HepG2 (cell line): ENCODE data around the gene TOX4. TPM values are rescaled to one million over a fixed set of nuclear protein-coding genes. Genes with fewer than 3 reads are reported as not detected.

Experiments
- FOXM1 ChIP-seq: sonication (generic); formaldehyde crosslinking; IDR thresholded peaks from 2 replicates; pipeline ENCODE4 v1.5.0; 2020; ENCODE audit warnings: missing genetic modification reagents
- KDM5A ChIP-seq: fragments of 200-600 bp; sonication (generic); IDR thresholded peaks from 2 replicates; pipeline ENCODE4 v1.7.0; 2018; ENCODE audit warnings: antibody characterized with exemption, mild to moderate bottlenecking, low read length, borderline replicate concordance
- MZF1 ChIP-seq: sonication (generic); formaldehyde crosslinking; IDR thresholded peaks from 2 replicates; pipeline ENCODE4 v1.8.1; 2023; ENCODE audit warnings: mild to moderate bottlenecking, missing genetic modification reagents, borderline replicate concordance
- NR0B2 ChIP-seq: sonication (generic); formaldehyde crosslinking; IDR thresholded peaks from 2 replicates; pipeline ENCODE4 v1.4.0; 2020; ENCODE audit warnings: mild to moderate bottlenecking, missing genetic modification reagents
- SATB2 ChIP-seq: sonication (generic); formaldehyde crosslinking; IDR thresholded peaks from 2 replicates; pipeline ENCODE4 v1.5.0; 2020; ENCODE audit warnings: missing genetic modification reagents
- STAT5B ChIP-seq: sonication (generic); formaldehyde crosslinking; IDR thresholded peaks from 2 replicates; pipeline ENCODE4 v1.4.0; 2020; ENCODE audit warnings: missing genetic modification reagents
- ZNF276 ChIP-seq: sonication (generic); formaldehyde crosslinking; IDR thresholded peaks from 2 replicates; pipeline ENCODE4 v1.4.0; 2020; ENCODE audit warnings: mild to moderate bottlenecking, low read depth, missing genetic modification reagents
- ZNF367 ChIP-seq: sonication (generic); formaldehyde crosslinking; IDR thresholded peaks from 2 replicates; pipeline ENCODE4 v1.4.0; 2020; ENCODE audit warnings: missing genetic modification reagents, borderline replicate concordance
- ZNF788 ChIP-seq: sonication (generic); formaldehyde crosslinking; IDR thresholded peaks from 2 replicates; pipeline ENCODE4 v1.5.0; 2020; ENCODE audit warnings: mild to moderate bottlenecking, missing genetic modification reagents, borderline replicate concordance
- ZNF891 ChIP-seq: sonication (generic); formaldehyde crosslinking; IDR thresholded peaks from 2 replicates; pipeline ENCODE4 v1.5.0; 2020; ENCODE audit warnings: mild to moderate bottlenecking, missing genetic modification reagents
- polyA plus RNA-seq, 8 experiments: library from polyadenylated mRNA; depleted of rRNA in 3 of 8; stranded (reverse) in 7 of 8; unstranded in 1 of 8; fragments of >200 nt; fragmentation: Illumina TruSeq in 4 of 8; extraction: Trizol in 4 of 8; gene quantifications; 2 replicates each; pipeline versions ENCODE4 v1.2.1 to v1.2.3, GENCODE V29; 2011 to 2016; ENCODE audit warnings: low read depth in 4 of 8, missing spikeins in 1 of 8, mixed read lengths in 1 of 8; ENCODE audit not compliant: insufficient read depth in 1 of 8
- total RNA-seq, 5 experiments: library from RNA; depleted of rRNA; stranded (reverse); fragments of >200 nt; fragmentation: Illumina TruSeq; extraction: Trizol; gene quantifications; 2 replicates each; pipeline ENCODE4 v1.2.3, GENCODE V29; 2016; ENCODE audit warnings: low read depth in 1 of 5
- TF ChIP-seq, protein P1 (sequence below): sonication (generic); formaldehyde crosslinking; IDR thresholded peaks from 2 replicates; pipeline ENCODE4 v1.4.0; 2020; ENCODE audit warnings: missing genetic modification reagents, borderline replicate concordance
- TF ChIP-seq, protein P2 (sequence below): sonication (generic); formaldehyde crosslinking; IDR thresholded peaks from 2 replicates; pipeline ENCODE4 v1.4.0; 2020; ENCODE audit warnings: mild to moderate bottlenecking, missing genetic modification reagents, borderline replicate concordance
- TF ChIP-seq, protein P3 (sequence below): sonication (generic); formaldehyde crosslinking; IDR thresholded peaks from 2 replicates; pipeline ENCODE4 v1.5.1; 2020; ENCODE audit warnings: mild to moderate bottlenecking, missing genetic modification reagents
- TF ChIP-seq, protein P4 (sequence below): sonication (generic); formaldehyde crosslinking; IDR thresholded peaks from 2 replicates; pipeline ENCODE4 v1.4.0; 2020; ENCODE audit warnings: missing genetic modification reagents

Gene TOX4
- total and polyA plus RNA-seq, 2 of the 13 experiments (the other 11 are each of a cell fraction or from before 2014, with no cell fraction given) = 71.8 to 163 TPM

DNA sequence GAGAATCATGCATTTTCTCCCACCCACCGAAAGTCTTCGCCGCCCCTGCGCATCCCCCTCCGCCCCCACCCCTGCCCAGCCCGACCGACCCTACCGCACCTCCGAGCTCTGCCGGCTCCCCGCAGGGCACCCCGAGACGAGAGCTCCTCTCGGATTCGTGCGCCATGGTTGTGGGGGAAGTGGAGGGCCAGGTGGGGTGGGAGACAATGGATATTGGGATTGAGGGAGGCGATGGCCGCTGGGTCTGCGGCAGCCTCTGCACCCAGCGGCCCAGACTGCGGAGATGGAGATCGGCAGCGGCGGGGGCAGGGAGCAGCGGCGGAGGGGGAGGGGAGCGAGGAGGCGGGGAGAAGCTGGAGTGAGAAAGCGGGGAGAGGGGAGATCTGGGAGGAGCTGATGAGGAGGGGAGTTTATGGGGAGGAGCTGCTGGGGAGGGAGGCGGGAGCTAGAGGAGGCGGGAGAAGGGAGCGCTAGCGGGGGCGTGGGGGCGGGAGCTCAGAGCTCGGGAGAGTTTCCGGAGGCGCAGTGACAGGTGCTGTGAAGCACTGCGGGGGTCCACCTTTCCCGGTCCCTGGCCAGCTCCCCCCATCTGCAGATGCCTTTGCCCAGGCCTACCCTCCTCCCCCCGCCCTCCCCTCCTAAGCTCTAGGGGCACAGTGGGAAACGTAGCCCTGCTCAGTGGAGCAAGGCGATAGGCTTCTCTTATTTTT is 49.1 kb downstream of the TOX4 start, which contains the start of gene SALL2 (continued):
- TF ChIP-seq ZNF891 (CRISPR knock-in tag) = no peak
- TF ChIP-seq FOXM1 (CRISPR knock-in tag) = no peak
- TF ChIP-seq, protein P1, sequence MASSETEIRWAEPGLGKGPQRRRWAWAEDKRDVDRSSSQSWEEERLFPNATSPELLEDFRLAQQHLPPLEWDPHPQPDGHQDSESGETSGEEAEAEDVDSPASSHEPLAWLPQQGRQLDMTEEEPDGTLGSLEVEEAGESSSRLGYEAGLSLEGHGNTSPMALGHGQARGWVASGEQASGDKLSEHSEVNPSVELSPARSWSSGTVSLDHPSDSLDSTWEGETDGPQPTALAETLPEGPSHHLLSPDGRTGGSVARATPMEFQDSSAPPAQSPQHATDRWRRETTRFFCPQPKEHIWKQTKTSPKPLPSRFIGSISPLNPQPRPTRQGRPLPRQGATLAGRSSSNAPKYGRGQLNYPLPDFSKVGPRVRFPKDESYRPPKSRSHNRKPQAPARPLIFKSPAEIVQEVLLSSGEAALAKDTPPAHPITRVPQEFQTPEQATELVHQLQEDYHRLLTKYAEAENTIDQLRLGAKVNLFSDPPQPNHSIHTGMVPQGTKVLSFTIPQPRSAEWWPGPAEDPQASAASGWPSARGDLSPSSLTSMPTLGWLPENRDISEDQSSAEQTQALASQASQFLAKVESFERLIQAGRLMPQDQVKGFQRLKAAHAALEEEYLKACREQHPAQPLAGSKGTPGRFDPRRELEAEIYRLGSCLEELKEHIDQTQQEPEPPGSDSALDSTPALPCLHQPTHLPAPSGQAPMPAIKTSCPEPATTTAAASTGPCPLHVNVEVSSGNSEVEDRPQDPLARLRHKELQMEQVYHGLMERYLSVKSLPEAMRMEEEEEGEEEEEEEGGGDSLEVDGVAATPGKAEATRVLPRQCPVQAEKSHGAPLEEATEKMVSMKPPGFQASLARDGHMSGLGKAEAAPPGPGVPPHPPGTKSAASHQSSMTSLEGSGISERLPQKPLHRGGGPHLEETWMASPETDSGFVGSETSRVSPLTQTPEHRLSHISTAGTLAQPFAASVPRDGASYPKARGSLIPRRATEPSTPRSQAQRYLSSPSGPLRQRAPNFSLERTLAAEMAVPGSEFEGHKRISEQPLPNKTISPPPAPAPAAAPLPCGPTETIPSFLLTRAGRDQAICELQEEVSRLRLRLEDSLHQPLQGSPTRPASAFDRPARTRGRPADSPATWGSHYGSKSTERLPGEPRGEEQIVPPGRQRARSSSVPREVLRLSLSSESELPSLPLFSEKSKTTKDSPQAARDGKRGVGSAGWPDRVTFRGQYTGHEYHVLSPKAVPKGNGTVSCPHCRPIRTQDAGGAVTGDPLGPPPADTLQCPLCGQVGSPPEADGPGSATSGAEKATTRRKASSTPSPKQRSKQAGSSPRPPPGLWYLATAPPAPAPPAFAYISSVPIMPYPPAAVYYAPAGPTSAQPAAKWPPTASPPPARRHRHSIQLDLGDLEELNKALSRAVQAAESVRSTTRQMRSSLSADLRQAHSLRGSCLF (CRISPR knock-in tag) = no peak
- TF ChIP-seq KDM5A = no peak
- TF ChIP-seq, protein P2, sequence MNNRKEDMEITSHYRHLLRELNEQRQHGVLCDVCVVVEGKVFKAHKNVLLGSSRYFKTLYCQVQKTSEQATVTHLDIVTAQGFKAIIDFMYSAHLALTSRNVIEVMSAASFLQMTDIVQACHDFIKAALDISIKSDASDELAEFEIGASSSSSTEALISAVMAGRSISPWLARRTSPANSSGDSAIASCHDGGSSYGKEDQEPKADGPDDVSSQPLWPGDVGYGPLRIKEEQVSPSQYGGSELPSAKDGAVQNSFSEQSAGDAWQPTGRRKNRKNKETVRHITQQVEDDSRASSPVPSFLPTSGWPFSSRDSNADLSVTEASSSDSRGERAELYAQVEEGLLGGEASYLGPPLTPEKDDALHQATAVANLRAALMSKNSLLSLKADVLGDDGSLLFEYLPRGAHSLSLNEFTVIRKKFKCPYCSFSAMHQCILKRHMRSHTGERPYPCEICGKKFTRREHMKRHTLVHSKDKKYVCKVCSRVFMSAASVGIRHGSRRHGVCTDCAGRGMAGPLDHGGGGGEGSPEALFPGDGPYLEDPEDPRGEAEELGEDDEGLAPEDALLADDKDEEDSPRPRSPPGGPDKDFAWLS (CRISPR knock-in tag) = no peak
- no peak for TF ChIP-seq SATB2 (CRISPR knock-in tag)
- no peak for TF ChIP-seq ZNF367 (CRISPR knock-in tag)
- no peak for TF ChIP-seq STAT5B
- TF ChIP-seq MZF1 (CRISPR knock-in tag) = no peak
- no peak for TF ChIP-seq NR0B2 (CRISPR knock-in tag)
- TF ChIP-seq ZNF788 (CRISPR knock-in tag) = 0 out of 2 replicates have a peak, but pooled peaks have one; percentile 20
- TF ChIP-seq ZNF276 (CRISPR knock-in tag) = no peak
- TF ChIP-seq, protein P3, sequence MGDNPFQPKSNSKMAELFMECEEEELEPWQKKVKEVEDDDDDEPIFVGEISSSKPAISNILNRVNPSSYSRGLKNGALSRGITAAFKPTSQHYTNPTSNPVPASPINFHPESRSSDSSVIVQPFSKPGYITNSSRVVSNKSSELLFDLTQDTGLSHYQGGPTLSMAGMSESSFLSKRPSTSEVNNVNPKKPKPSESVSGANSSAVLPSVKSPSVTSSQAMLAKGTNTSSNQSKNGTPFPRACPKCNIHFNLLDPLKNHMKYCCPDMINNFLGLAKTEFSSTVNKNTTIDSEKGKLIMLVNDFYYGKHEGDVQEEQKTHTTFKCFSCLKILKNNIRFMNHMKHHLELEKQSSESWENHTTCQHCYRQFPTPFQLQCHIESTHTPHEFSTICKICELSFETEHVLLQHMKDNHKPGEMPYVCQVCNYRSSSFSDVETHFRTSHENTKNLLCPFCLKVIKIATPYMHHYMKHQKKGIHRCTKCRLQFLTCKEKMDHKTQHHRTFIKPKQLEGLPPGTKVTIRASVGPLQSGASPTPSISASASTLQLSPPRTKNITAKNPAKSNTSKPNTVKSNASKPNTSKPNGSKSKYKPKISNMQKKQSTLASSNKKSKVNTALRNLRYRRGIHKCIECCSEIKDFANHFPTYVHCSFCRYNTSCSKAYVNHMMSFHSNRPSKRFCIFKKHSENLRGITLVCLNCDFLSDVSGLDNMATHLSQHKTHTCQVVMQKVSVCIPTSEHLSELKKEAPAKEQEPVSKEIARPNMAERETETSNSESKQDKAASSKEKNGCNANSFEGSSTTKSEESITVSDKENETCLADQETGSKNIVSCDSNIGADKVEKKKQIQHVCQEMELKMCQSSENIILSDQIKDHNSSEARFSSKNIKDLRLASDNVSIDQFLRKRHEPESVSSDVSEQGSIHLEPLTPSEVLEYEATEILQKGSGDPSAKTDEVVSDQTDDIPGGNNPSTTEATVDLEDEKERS (CRISPR knock-in tag) = no peak
- TF ChIP-seq, protein P4, sequence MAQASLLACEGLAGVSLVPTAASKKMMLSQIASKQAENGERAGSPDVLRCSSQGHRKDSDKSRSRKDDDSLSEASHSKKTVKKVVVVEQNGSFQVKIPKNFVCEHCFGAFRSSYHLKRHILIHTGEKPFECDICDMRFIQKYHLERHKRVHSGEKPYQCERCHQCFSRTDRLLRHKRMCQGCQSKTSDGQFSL (CRISPR knock-in tag) = 0 out of 2 replicates have a peak, but pooled peaks have one; percentile 22
